Measurements from ENCODE around the gene KCNJ1.

Gene KCNJ1

DNA sequence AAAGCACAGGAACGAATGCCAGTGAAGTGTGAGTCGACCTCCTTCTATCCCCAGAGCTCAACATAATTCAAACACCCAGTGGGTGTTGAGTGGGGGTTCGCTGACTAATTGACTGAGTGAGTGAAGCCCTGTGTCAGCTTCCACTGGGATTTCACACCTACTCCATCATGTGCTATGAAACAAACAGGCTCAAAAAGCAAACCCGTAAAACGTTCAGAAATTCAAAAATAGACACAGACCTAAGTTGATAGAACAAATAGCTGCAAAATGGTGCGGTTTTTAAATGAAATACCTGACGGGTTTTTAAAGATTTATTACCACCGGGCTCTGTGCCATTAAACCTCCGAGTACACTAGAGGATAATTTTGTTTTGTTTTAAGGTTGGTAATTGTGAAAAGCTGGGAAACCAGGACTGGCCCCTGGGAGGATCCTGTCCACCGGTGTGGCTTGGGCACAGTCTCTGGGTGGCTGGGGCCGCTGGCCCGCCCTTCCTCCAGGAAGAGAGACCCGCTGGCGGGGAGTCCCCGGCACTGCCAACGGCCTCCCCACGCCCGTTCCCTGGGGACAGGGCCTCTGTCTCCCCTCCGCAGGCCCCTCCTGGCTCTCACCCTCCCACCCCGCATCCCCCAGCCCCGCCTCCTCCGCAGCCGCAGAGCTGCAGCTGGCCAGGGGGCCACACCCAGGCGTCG lies 37.7 kb upstream of the KCNJ1 start:
- Mint-ChIP-seq H3K4me3 (peak overlapping the region; percentile 59), H3K36me3 (no peaks in the 10 kb centered on the region), H3K27me3 (peaks cover 14% of the 10 kb centered on the region), H3K4me1 (peaks cover 18% of the 10 kb centered on the region), H3K27ac (peak overlapping the region; percentile 41), H3K9me3 (no peaks in the 10 kb centered on the region)

DNA sequence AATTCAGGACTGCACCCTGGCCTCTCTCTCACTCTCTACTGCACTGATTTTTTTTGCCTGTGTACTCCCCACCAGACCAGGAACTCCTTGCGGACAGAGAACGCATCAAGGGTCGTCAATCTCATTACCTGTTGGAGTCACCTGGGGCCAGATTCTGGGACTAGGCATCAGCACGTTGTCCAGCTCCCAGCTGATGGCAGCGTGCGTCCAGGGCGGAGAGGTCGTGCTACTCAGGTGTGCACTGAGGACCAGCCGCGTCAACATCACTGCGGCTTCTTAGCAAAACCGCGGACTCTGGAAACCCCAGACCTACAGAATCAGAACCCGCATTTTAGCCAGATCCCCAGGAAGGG lies 37.2 kb upstream of the KCNJ1 start:
- peak overlapping the region; percentile 59 for H3K4me3 Mint-ChIP-seq
- no peaks in the 10 kb centered on the region for H3K36me3 Mint-ChIP-seq
- H3K27ac Mint-ChIP-seq: peak overlapping the region; percentile 41
- H3K9me3 Mint-ChIP-seq: no peaks in the 10 kb centered on the region
- H3K4me1 Mint-ChIP-seq: peaks cover 18% of the 10 kb centered on the region
- H3K27me3 Mint-ChIP-seq: peaks cover 9% of the 10 kb centered on the region

- H3K4me3 Mint-ChIP-seq: no peak overlapping the region
- H3K9me3 Mint-ChIP-seq: no peaks in the 10 kb centered on the region
- H3K27me3 Mint-ChIP-seq: peaks cover 9% of the 10 kb centered on the region
- no peaks in the 10 kb centered on the region for H3K36me3 Mint-ChIP-seq
- peaks cover 18% of the 10 kb centered on the region for H3K4me1 Mint-ChIP-seq
- no peak overlapping the region for H3K27ac Mint-ChIP-seq
Measured at GRCh38 chr11:128903248-128904061, 36.4 kb upstream of the KCNJ1 start.

- peaks cover 18% of the 10 kb centered on the region for H3K4me1 Mint-ChIP-seq
- H3K27ac Mint-ChIP-seq: no peak overlapping the region
- no peaks in the 10 kb centered on the region for H3K9me3 Mint-ChIP-seq
- H3K36me3 Mint-ChIP-seq: no peaks in the 10 kb centered on the region
- no peak overlapping the region for H3K4me3 Mint-ChIP-seq
- H3K27me3 Mint-ChIP-seq: peaks cover 9% of the 10 kb centered on the region
Measured at GRCh38 chr11:128902515-128903066, 35.5 kb upstream of the KCNJ1 start.

DNA sequence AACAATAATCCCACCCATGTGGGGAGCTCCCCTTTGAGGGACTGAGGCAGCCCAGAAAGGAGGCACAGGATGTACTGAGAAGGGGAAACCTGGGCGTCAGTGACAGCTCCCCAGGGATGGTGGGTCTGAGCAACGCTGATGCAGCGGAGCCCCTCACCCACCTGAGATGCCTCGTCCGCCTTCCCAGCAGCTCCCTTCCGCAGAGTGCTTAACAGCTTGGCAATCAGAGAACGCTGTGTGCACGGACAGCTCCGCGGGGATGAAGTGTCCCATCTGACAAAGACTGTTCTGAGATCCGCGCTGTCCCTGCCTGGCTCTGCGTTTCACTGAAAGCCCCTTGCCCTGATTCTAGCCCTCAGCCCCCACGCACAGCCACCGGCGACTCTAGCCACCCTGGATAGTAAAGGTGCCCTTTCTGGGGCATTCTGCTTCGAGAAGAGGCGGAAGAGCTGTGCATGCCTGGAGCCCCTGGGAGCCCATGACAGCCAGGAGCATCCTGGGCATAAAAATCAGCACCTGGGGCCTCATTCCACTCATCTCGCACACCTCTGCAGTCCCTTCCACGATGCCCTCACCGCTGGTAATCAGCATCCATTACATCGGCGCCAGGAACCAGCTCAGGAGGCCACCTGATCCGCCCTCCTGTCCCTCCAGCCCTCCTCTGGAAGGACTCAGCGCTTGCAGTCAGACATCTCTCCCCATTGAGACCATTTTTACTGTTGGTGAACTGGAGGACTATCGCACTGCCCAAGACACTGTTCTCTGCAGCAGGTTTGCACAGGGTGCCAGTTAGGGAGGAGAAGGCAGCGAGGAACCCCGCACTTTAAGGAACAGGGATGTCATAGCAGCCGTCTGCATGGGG lies 34.8 kb upstream of the KCNJ1 start:
- Mint-ChIP-seq H3K4me1 (peaks cover 15% of the 10 kb centered on the region), H3K27ac (no peak overlapping the region), H3K36me3 (no peaks in the 10 kb centered on the region), H3K4me3 (no peak overlapping the region), H3K27me3 (peaks cover 4% of the 10 kb centered on the region), H3K9me3 (no peaks in the 10 kb centered on the region)

- H3K27ac Mint-ChIP-seq: no peak overlapping the region
- H3K27me3 Mint-ChIP-seq: peaks cover 2% of the 10 kb centered on the region
- peaks cover 9% of the 10 kb centered on the region for H3K4me1 Mint-ChIP-seq
- H3K36me3 Mint-ChIP-seq: no peaks in the 10 kb centered on the region
- H3K9me3 Mint-ChIP-seq: no peaks in the 10 kb centered on the region
- no peak overlapping the region for H3K4me3 Mint-ChIP-seq
Measured at GRCh38 chr11:128900468-128900867, 33.4 kb upstream of the KCNJ1 start.

DNA sequence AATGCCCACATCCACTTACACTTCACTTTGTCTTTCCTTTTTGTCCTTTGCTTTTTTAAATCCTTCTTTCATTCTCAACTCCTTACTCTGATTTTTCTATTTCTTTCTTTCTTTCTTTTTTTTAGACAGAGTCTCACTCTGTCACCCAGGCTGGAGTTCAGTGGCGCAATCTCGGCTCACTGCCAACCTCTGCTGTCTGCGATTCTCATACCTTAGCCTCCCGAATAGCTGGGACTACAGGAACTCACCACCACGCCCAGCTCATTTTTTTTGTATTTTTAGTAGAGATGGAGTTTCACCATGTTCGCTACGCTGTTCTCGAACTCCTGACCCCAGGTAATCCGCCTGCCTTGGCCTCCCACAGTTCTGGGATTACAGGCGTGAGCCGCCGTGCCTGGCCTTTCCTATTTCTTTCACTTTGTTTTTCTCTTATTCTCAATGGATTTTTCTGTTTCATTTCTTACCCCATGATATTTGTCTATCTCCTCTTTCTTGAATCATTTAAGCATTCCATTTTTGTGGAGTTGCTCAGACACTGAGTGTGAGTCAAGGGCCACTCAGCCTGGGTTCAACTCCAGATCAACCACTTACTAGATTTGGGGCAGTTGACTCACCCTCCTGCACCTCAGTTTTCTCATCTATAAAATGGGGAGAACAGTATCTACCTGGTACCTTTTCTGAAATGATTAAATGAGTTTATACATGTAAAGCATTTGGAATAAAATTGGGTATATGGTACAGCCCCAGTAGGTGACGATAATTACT lies 31.7 kb upstream of the KCNJ1 start:
- Mint-ChIP-seq H3K9me3 (no peaks in the 10 kb centered on the region), H3K4me1 (no peaks in the 10 kb centered on the region), H3K27ac (peak overlapping the region; percentile 4), H3K36me3 (no peaks in the 10 kb centered on the region), H3K27me3 (no peaks in the 10 kb centered on the region), H3K4me3 (no peak overlapping the region)

DNA sequence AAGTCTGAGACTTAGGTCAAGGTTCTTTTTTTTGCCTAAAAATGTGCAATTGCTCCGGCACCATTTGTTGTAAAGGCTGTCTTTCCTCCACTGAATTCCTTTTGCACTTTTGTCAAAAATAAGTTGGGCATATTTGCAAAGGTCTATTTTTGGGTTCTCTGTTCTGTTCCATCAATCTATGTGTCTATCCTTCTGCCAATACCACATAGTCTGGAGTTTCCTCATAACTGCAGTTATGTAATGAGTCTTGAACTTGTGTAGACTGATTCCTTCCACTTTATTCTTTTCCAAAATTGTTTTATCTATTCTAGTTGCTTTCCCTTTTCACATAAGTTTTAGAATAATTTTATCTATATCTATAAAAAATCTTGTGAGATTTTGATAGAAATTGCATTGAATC lies 30.7 kb upstream of the KCNJ1 start:
- Mint-ChIP-seq H3K4me3 (no peak overlapping the region), H3K9me3 (no peaks in the 10 kb centered on the region), H3K27me3 (peaks cover 3% of the 10 kb centered on the region), H3K4me1 (no peaks in the 10 kb centered on the region), H3K36me3 (no peaks in the 10 kb centered on the region), H3K27ac (no peak overlapping the region)

DNA sequence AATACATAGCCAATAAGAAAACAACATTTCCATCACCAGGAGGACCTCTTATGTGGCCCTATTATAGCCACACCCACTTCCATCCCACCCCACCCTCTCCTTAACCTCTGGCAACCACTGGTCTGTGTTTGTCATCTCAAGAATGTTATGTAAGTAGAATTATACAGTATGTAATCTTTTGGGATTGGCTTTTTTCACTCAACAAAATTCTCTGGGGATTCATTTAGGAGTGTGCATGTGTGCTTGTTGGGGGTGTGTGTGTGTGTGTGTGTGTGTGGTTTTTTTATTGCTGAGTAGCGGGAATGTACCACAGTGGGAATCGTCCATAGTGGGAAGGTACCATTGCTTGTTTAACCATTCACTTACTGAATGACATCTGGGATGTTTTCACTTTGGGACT lies 29.3 kb upstream of the KCNJ1 start:
- H3K27me3 Mint-ChIP-seq: peaks cover 11% of the 10 kb centered on the region
- H3K9me3 Mint-ChIP-seq: no peaks in the 10 kb centered on the region
- H3K4me1 Mint-ChIP-seq: no peaks in the 10 kb centered on the region
- H3K36me3 Mint-ChIP-seq: no peaks in the 10 kb centered on the region
- H3K4me3 Mint-ChIP-seq: no peak overlapping the region
- no peak overlapping the region for H3K27ac Mint-ChIP-seq

DNA sequence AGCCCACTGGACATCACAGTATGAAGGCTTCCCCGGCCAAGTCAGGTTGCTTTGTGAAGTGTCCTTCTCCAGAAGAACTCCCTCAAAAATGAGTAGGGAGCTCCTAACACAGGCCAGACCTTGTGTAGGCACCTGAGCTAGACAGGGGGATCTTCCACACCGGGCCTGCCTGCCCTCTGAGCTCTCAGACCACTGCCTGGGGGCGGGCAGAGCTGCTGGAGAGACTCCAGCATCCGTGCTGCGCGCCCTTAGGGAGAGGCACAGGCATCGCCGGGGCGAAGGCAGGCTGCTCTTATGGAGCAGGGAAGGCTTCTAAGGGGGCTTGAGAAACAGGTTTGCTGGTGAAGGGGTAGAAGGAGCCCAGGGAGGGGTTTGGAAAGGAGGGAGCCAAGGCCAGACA lies 28.4 kb upstream of the KCNJ1 start:
- Mint-ChIP-seq H3K4me1 (peaks cover 4% of the 10 kb centered on the region), H3K27ac (no peak overlapping the region), H3K9me3 (no peaks in the 10 kb centered on the region), H3K36me3 (no peaks in the 10 kb centered on the region), H3K27me3 (peaks cover 14% of the 10 kb centered on the region), H3K4me3 (no peak overlapping the region)

DNA sequence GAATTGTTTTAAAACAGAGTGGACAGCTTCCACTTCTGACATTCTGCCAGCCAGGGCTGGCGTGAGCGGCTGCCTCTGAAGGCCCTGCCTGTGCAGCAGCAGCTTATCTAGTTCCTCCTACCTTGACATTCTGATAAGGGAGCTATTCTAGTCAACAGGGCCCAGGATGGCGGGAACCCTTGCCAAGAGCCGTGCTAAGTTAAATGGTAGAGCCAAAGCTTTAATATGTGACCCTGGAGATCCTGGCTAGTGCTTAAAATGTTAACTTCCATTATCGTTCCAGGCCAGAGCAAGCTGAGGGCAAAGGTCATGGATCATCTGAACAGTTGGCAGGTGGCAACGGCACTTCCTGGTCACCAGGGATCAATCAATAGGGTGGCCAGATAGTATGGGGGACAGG lies 27.6 kb upstream of the KCNJ1 start:
- Mint-ChIP-seq H3K4me1 (peaks cover 4% of the 10 kb centered on the region), H3K36me3 (no peaks in the 10 kb centered on the region), H3K9me3 (no peaks in the 10 kb centered on the region), H3K4me3 (no peak overlapping the region), H3K27ac (no peak overlapping the region), H3K27me3 (peaks cover 14% of the 10 kb centered on the region)

DNA sequence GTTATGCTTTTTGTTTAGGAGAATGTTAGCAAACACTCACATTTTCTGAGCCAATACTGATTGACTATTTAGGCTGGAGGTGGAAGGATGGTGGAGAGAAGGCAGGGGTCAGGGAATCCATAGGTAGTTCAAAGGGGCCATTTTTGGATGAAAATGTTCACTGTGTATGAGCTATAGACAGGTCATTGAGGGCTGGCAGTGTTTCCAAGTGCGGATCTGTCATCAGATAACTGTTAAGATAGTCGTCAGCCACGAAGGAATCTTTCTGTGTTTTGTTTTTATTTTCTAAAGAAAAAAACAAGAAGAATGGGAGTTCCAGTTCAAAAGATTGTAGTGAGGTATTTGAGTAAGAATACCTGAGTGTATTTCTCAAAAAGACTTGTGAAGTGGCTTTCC lies 27.2 kb upstream of the KCNJ1 start:
- Mint-ChIP-seq H3K9me3 (no peaks in the 10 kb centered on the region), H3K4me1 (peaks cover 4% of the 10 kb centered on the region), H3K4me3 (no peak overlapping the region), H3K27me3 (peaks cover 17% of the 10 kb centered on the region), H3K27ac (no peak overlapping the region), H3K36me3 (no peaks in the 10 kb centered on the region)

DNA sequence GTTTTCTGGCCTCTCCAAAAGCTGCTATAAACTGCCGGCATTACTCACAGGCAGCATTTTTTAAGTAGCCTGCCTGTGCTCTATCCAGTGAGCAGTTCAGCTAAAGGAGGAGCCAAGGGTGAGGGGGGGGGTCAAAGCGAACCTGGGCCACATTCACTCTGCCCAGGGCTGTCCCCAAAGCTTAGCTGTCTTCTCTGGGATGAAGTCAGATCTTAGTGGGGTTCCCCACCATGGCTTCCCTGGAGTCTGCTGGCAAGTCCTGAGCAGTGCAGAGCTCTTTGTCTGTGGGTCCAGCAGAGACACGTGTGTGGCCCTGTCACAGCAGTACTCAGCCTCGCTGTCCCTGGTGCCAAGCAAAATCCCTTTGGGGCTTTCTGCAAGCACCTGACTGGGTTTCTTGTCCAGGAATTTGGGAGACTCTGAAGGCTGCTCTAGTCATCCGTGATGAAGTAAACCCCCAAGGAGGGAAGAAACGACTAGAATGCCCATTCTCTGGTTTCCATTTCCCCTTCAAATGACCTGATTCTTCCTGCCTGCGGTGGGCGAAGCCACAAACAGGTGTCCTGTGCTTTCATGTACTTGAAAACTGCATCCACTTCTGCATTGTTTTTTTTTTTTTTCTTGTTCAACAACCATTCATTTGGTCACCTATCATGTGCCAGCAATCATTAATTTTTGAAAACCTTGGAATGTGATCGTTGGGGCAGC lies 26.6 kb upstream of the KCNJ1 start:
- H3K27ac Mint-ChIP-seq: no peak overlapping the region
- H3K27me3 Mint-ChIP-seq: peaks cover 20% of the 10 kb centered on the region
- H3K4me3 Mint-ChIP-seq: no peak overlapping the region
- no peaks in the 10 kb centered on the region for H3K9me3 Mint-ChIP-seq
- peaks cover 4% of the 10 kb centered on the region for H3K4me1 Mint-ChIP-seq
- no peaks in the 10 kb centered on the region for H3K36me3 Mint-ChIP-seq

GRCh38 chr11:128892866-128893565 lies 25.9 kb upstream of the KCNJ1 start:
- Mint-ChIP-seq H3K4me1 (peaks cover 4% of the 10 kb centered on the region), H3K36me3 (no peaks in the 10 kb centered on the region), H3K4me3 (no peak overlapping the region), H3K9me3 (no peaks in the 10 kb centered on the region), H3K27me3 (peaks cover 26% of the 10 kb centered on the region), H3K27ac (no peak overlapping the region)

Data from activated naive CD4-positive, alpha-beta T cell treated with anti-CD3 and anti-CD28 coated beads, Interleukin-2, amount 50 U/mL, for 24 hours (primary cell).